ENCODE measurements around the gene ACSF2. TPM values are rescaled to one million over a fixed set of nuclear protein-coding genes. Genes with fewer than 3 reads are reported as not detected.

Gene ACSF2
- total and polyA plus RNA-seq, 2 of the 13 experiments (the other 11 are each of a cell fraction or from before 2014, with no cell fraction given), result 87.3 to 109 TPM

DNA sequence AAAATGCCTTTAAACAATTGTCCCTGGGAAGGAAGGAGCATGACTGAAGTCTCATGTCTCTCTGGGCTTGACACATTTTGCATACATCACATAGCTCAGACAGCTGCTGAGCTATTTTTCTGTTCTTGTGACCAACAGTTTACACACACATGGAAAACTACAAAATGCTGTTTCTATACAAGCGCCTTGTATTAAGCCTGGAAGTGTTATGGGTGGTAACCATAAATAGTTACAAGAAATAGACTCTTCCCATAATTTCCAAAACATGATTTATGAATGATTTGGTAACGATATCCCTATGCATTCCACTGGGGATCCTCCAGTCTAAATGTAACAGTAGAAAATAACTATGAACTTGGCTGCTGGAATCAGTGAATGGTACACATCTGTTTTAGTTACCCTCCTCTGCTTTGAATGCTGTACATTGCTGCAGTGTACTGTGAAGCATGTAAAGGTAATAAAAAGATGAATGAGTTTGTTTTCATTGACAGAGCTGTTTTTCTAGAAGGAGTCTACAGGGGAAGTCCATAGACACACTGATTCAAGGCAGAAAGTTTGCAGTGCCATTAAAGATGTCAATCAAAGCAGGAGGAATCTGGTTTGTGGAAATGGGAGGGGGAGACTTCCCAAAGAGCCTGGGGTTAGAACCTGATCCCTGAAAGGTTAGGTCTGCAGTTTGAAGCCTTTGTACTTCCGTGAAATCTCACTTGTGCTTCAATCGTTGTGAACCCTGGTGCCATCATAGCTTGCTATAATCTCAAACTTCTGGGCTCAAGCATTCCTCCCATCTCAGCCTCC lies 5.0 kb downstream of the ACSF2 start:
- FAIRE-seq (no peak), ATAC-seq (no peak)

More for the DNA sequence above, 5.0 kb downstream of the ACSF2 start:
- H3K4me1 ChIP-seq (ENCODE audit: insufficient read depth, low read length), result peaks cover 63% of the 10 kb centered on the region
- no TSS peak for BruUV-seq (replicated peaks)
- no peak overlapping the region for H3K4me2 ChIP-seq (ENCODE audit: low read depth, low read length)
- H4K20me1 ChIP-seq (ENCODE audit: insufficient read depth, low read length), result no peaks in the 10 kb centered on the region
- TF ChIP-seq KDM2A (CRISPR knock-in tag; IDR thresholded peaks at IDR 0.05; ENCODE audit: borderline replicate concordance, low read depth) (no peak), PHF8 (CRISPR knock-in tag; IDR thresholded peaks at IDR 0.05) (no peak), RBAK (CRISPR knock-in tag; IDR thresholded peaks at IDR 0.05) (no peak), ZMYM4 (CRISPR knock-in tag; IDR thresholded peaks at IDR 0.05) (no peak), PTBP1 (IDR thresholded peaks at IDR 0.05; ENCODE audit: low read depth, low read length, poor library complexity, severe bottlenecking) (no peak)
- TF ChIP-seq, protein P1, sequence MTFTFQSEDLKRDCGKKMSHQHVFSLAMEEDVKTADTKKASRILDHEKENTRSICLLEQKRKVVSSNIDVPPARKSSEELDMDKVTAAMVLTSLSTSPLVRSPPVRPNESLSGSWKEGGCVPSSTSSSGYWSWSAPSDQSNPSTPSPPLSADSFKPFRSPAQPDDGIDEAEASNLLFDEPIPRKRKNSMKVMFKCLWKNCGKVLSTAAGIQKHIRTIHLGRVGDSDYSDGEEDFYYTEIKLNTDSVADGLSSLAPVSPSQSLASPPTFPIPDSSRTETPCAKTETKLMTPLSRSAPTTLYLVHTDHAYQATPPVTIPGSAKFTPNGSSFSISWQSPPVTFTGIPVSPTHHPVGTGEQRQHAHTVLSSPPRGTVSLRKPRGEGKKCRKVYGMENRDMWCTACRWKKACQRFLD (CRISPR knock-in tag; IDR thresholded peaks at IDR 0.05; ENCODE audit: borderline replicate concordance), result no peak
- TF ChIP-seq, protein P2, sequence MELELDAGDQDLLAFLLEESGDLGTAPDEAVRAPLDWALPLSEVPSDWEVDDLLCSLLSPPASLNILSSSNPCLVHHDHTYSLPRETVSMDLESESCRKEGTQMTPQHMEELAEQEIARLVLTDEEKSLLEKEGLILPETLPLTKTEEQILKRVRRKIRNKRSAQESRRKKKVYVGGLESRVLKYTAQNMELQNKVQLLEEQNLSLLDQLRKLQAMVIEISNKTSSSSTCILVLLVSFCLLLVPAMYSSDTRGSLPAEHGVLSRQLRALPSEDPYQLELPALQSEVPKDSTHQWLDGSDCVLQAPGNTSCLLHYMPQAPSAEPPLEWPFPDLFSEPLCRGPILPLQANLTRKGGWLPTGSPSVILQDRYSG (CRISPR knock-in tag; IDR thresholded peaks at IDR 0.05), result no peak
- TF ChIP-seq, protein P3, sequence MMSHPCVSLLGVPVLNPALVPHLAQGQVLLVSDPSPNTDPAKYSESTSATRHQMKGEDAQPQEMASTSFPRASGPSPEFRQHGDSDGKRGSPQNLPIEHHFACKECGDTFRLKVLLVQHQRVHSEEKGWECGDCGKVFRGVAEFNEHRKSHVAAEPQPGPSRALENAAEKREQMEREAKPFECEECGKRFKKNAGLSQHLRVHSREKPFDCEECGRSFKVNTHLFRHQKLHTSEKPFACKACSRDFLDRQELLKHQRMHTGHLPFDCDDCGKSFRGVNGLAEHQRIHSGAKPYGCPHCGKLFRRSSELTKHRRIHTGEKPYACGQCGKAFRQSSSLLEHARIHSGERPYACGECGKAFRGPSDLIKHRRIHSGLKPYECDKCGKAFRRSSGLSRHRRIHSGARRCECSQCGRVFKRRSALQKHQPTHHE (CRISPR knock-in tag; IDR thresholded peaks at IDR 0.05; ENCODE audit: borderline replicate concordance), result no peak
- peaks cover 0 to 4% of the 10 kb centered on the region in 2 experiments; a peak in 1 of 5 replicates for H3K36me3 ChIP-seq (replicated peaks in 1 of 2; ENCODE audit: control insufficient read depth in 1 of 2, insufficient read depth in 2 of 2, low read length in 2 of 2)
- H3K4me3 ChIP-seq (replicated peaks in 1 of 3; ENCODE audit: insufficient read depth in 1 of 3, low read depth in 2 of 3, low read length in 3 of 3), result no peak overlapping the region
- no peak overlapping the region for H2AFZ ChIP-seq (ENCODE audit: low read length)
- peak overlapping the region; percentile 15 for H3K27ac ChIP-seq (ENCODE audit: extremely low read length, insufficient read depth, low read length)
- 72% methylated on average over 4 of the region's 4 CpGs for WGBS (ENCODE audit: low lambda C conversion rate)
- CTCF ChIA-PET (ENCODE audit: low intra/inter-chr PET ratio, low total read pairs), result no interaction called here
- H3K9ac ChIP-seq (ENCODE audit: insufficient read depth, low read depth, low read length), result no peak overlapping the region
- DNase-seq (ENCODE audit: low spot score), result no peak
- POLR2A ChIA-PET, result interaction anchor here (1.3 to 1.8 kb wide), 3 partner anchors 9 to 33 kb away, joined by 3 to 8 read pairs (median 4); partner anchors contain the start of gene LRRC59
- in situ Hi-C loops (cut with HindIII; ENCODE audit: extremely low pct_ligation_motif_present, low pct_unique_long_range_greater_than_20kb), result no loop called here
- peaks cover 38% of the 10 kb centered on the region for H3K79me2 ChIP-seq (ENCODE audit: insufficient read depth, low read length)
- intact Hi-C loops (cut with micrococcal nuclease; ENCODE audit: unreplicated experiment), result no loop called here
- H3K27me3 ChIP-seq (ENCODE audit: control insufficient read depth in 1 of 2, insufficient read depth in 2 of 2, low read length in 2 of 2), result no peaks in the 10 kb centered on the region; a peak in 1 of 5 replicates
- no peaks in the 10 kb centered on the region for H3K9me3 ChIP-seq (ENCODE audit: low read length)

All from HepG2 (cell line).